Left renal pelvis (tissue), 4 donors: ENCODE results near the gene MPLKIP. TPM values are rescaled to one million over a fixed set of nuclear protein-coding genes. Genes with fewer than 3 reads are reported as not detected.
"Not testable (repeated sequence)": the region's sequence is repeated elsewhere in the genome, so short reads cannot be mapped to it uniquely, and the experiment has no call there.

ENCODE experiments used
- DNase-seq, 4 donors: peaks; one replicate each; pipeline ENCODE4 v3.0.0-alpha.2; 2013; ENCODE audit warnings: low read depth in 4 of 4, low spot score in 3 of 4
- polyA plus RNA-seq, 4 donors: library from polyadenylated mRNA; unstranded; fragments of 120-200 nt; gene quantifications; one replicate each; pipeline ENCODE4 v1.2.1, GENCODE V29; 2013; ENCODE audit not compliant: insufficient read length in 4 of 4

The MPLKIP gene
- polyA plus RNA-seq, 4 donors: 36.2 to 46.9 (median 43.6) TPM

DNA sequence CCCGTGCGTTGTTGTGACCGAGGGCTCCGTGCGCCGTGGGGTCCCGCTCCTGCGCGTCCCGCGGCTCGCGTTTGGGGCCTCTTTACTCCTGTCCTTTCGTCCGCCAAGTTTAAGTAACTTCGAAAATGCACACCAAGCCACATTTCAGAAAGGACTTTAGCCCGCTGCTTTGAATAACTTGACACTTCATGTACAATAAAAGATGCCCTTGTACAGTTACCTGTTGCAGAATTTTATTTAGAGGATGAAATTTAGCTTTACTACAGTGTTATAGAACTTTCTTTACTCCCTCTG is 842 bp upstream of the MPLKIP start:
- no peak for DNase-seq

DNA sequence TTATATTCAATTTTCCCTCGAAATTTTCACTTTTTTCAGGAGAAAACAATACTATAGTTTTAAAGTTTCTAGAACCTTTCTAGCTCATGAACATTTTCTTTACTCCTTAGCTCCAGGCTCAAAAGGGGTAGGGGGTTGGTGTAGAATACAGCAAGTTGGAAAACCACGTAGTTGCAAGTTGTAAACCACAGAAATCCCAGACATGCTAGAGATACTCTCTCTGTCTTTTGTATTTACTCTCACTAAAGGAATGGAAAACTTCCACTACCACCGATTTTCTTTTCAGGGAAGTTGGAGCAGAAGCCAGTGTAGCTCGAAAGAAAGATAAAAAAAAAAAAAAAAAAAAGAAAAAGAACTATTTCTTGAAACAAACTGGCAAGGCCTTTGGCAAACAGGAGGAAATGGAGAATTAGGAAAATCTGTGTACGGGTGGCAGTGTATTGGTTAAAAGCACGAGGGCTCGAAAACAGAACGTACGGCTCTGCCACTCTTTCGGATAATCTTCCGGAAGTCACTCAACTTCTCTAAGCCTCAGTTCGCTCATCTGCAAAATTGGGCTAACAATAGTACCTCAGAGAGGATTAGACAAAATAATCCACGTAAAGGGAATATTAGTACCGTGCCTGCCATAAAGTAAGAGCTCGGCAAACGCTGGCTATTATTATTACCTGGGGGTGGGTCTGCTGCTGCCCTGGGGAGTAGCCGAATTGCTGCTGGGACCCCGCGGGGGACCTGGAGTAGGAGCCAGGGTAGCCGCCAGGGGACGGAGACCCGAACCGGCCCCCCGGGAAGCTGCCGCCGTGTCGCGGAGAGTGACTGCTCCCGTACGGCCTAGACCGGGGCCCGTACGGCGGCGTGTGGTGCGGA is 628 bp downstream of the MPLKIP start:
- DNase-seq: no peak

- DNase-seq: no peak
Measured at GRCh38 chr7:40122940-40123254, 11.5 kb downstream of the MPLKIP start.

DNA sequence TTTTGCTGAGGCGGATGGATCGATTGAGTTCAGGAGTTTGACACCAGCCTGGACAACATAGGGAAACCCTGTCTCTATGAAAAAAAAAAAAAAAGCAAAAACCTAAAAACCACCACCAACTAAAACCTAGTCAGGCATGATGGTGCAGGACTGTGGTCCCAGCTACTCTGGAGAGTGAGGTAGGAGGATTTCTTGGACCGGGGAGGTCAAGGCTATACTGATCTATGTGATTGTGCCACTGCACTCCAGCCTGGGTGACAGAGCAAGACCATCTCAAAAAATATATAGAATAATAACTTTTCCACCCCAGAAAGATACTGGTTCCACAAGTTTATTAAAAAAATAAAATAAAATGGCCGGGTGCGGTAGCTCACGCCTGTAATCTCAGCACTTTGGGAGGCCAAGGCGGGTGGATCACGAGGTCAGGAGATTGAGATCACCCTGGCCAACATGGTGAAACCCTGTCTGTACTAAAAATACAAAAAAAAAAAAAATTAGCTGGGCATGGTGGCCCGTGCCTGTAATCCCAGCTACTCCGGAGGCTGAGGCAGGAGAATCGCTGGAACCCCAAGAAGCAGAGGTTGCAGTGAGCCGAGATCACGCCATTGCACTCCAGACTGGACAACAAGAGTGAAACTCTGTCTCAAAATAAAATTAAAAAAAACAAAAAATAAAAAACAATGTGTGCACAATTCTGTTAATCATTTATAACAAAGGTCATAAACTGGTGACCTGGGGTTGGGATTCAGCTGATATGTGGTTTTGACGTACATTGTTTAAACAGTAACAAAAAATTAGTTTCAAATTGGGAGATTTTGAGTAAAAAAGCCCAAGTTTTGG is 12.1 kb downstream of the MPLKIP start:
- DNase-seq: not testable (repeated sequence)

- DNase-seq: no peak
Measured at GRCh38 chr7:40120020-40120419, 14.4 kb downstream of the MPLKIP start.

DNA sequence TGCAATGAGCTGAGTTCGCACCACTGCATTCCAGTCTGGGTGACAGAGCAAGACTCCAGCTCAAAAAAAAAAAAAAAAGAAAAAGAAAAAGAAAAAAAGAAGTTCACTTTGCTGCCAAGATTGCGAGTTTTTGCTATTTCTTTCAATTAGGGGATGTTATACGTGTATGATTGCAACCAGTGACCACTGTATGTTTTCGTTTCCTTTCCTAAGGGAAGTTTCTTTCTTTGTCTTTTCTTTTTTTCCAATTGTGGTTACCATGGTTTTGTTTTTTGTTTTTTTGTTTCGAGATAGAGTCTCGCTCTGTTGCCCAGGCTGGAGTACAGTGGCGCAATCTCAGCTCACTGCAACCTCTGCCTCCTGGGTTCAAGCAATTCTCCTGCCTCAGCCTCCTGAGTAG is 16.2 kb downstream of the MPLKIP start:
- not testable (repeated sequence) for DNase-seq

- not testable (repeated sequence) for DNase-seq
Measured at GRCh38 chr7:40117199-40117598, 17.2 kb downstream of the MPLKIP start.

DNA sequence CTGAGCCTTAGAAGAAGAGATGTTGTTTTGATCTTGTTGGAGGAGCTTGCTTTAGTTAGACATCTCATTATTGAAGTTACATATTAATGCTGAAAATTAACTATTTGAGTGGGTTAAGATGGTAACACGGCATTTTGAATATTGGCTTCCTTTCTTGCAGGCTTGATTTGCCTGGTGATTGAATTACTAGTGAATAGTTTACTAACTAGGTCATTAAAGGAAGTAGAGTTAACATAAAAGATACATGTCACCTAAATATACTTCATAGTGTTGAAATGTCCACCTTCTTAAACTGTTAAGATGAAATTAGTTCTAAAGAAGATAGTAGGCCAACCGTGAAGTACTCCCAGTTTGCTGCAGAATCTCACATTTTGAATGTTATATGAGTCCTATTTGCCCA is 18.5 kb downstream of the MPLKIP start:
- DNase-seq: no peak

DNA sequence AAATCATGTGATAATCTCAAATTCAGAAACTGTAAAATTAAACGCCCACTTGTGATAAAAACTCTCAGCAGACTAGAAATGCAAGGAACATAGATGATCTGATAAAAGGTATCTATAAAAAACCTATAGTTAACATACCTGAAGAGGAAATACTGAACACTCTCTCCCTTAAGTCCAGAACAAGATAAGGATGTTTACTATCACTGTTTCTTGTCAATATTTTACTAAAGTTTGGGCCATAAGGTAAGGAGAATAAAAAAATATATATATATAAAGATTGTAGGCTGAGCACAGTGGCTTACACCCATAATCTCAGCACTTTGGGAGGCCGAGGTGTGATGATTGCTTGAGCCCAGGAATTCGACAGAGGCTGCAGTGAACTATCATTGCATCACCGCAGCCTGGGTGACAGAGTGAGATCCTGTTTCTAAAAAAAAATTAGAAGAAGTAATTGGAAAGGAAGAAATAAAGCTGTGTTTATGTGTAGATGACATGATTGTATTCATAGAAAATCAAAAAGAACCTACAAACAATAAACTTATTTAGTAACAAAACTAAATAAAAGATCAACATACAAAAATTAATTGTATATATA is 28.4 kb downstream of the MPLKIP start:
- DNase-seq: no peak

GRCh38 chr7:40102897-40103296 is 31.5 kb downstream of the MPLKIP start:
- no peak for DNase-seq

DNA sequence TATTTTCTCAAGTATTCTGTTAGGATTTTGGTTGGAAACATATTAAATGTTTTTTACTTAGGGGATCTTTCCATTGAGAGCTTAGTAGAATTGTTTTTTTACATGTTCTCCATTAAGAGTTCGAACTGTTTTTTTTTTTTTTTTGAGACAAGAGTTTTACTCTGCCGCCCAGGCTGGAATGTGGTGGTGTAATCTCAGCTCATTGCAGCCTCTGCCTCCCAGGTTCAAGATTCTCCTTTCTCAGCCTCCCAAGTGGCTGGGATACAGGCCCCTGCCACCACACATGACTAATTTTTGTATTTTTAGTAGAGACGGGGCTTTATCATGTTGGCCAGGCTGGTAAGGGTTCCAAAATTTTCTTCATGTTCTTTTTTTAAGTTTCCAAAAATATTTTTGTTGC is 33.2 kb downstream of the MPLKIP start:
- no peak for DNase-seq

- no peak for DNase-seq
Measured at GRCh38 chr7:40099837-40100236, 34.6 kb downstream of the MPLKIP start.

GRCh38 chr7:40098810-40099209 is 35.6 kb downstream of the MPLKIP start:
- no peak for DNase-seq

DNA sequence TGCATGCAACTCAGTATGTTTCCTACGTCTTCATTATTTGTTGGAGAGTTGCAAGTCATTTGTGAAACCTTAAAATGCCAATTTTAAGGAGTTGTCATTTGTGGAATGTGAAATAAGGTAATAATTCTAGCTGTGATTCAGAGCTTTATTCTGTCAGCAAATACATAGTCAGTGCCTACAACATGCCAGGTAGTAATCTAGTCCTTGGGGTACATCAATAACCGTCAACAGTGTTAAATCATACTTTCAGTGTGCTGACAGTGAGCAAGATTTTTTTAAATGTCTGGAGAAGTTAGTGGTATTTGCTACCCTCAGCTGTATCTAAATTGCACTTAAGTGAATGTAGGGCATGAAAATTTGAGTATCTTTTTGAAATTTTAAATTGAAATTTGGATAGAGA is 36.7 kb downstream of the MPLKIP start:
- DNase-seq: no peak

DNA sequence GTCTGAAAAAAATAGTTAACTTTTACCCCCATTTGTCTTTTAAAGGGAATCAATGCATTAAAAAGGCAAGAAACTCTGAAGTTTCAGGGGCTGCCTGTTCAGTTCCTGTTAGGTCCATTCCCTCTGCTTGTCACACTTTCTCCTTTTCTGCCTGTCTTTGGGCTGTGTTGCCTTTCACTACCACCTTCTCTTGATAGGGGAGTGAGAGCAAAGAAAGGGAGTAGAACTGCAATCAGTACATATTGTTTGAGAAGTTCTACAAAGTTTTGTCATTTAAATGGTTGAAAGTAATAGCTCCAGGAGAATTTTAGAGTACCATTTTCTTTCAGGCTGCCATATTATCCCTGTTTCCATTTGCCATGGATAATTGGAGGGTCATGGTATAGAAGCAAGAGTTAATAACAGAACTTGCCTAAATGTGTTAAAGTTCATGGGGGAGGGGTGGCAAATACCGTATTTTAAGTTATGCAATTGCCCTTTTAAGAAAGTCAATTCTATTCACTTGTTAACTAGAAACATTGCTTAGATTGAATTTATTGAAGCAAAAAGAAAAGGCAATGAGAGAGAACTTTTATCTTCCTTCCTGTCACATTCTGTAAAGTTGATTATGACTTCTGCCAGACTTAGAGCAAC is 38.6 kb downstream of the MPLKIP start:
- no peak for DNase-seq

DNA sequence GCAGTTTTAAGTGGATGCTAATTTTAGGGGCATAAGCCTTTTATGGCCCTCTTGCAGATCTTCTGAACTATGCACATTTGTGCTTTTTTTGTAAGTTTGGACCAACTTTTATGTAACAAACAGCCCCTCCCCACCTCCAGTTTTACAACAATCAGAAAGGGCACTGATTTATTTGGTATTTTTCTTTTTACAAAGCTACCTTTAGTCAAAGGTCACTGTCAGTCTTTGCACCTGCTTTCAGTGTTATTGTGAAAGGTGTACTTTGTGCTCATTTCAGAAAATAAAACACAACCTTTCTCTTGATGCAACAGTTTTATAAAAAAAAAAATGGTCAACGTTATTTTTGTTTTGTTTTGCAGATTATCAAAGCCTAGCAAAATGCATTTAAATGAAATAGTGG is 39.2 kb downstream of the MPLKIP start:
- no peak for DNase-seq

DNA sequence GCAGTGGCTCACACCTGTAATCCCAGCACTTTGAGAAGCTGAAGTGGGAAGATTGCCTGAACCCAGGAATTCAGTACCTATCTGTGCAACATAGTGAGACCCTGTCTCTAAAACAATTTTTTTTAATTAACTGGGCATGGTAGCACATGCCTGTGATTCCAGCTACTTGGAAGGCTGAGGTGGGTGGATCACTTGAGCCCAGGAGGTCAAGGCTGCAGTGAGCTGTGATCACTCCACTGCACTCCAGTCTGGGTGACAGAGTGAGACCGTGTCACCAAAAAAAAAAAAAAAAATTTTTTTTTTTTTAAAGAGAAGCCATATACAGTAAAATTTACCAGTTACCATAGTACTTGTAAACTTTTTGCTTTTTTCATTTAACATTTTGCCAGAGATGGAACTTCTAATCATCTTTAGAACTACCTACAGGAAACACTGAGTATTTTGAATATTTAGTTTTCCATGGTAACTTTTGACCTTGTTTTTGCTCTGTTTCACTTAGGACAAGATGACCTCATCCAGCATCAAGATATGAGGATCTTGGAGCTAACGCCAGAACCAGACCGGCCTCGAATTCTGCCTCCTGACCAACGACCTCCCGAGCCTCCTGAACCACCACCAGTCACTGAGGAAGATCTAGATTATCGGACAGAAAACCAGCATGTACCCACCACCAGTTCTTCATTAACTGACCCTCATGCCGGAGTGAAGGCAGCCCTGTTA is 40.6 kb downstream of the MPLKIP start:
- DNase-seq: no peak

DNA sequence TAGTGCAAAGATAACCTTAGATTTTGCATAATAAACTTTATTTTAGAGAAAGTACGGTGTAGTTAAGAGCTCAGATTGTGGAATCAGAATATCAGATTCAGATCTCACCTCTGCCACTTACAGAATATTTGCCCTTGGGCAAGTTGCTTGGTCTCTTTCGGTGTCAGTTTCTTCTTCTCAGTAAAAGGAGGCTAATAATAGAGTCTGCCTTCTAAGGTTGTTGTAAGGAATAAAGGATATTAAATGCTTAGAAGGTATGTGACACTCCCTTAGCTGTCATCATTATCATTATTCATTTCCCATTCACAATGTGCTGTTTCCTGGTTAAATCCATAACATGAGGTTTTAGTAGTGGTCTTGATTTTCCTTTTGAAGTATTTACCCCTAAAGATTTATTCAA is 42.2 kb downstream of the MPLKIP start:
- no peak for DNase-seq

DNA sequence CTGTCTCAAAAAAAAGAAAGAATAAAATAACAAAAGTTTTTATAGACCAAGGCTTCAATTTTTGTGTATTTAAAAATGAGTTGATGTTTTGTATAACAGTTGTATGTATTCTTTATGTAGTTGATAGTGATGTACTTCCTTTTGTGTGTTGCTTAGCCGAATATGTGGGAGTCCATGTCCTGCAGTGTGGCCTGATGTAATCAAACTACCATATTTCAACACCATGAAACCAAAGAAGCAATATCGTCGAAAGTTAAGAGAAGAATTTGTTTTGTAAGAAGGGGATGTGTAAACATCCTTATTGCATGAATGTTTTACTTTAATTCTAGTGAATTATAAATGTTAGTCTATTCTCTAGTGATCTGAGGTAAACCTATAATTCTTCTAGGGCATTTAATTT is 56.6 kb downstream of the MPLKIP start:
- no peak for DNase-seq
